Mesenchymal stem cell (in vitro differentiated cells and primary cell): ENCODE measurements around the gene BNC2.

ENCODE experiments used
- DNase-seq: peaks from one replicate; pipeline ENCODE4 v3.0.0-alpha.2; 2013
- H2AFZ ChIP-seq: one replicate; pipeline ENCODE4 v1.6.1; 2013; ENCODE audit warnings: low read depth, mild to moderate bottlenecking, control low read depth, inconsistent platforms, low read length, moderate library complexity
- H2AK5ac ChIP-seq: 2 replicates; pipeline ENCODE4 v1.6.1; 2013; ENCODE audit warnings: low read length, moderate library complexity, mild to moderate bottlenecking, inconsistent platforms; ENCODE audit not compliant: severe bottlenecking
- H2BK120ac ChIP-seq: one replicate; pipeline ENCODE4 v1.6.1; 2013; ENCODE audit warnings: low read depth, mild to moderate bottlenecking, inconsistent platforms, low read length, moderate library complexity
- H2BK12ac ChIP-seq, 2 experiments: one replicate each; pipeline ENCODE4 v1.6.1; 2013; ENCODE audit warnings: inconsistent platforms in 2 of 2, low read length in 2 of 2, mild to moderate bottlenecking in 2 of 2, moderate library complexity in 2 of 2, control low read depth in 1 of 2
- H2BK15ac ChIP-seq: one replicate; pipeline ENCODE4 v1.6.1; 2013; ENCODE audit warnings: mild to moderate bottlenecking, low read depth, inconsistent platforms; ENCODE audit not compliant: poor library complexity, severe bottlenecking
- H2BK5ac ChIP-seq: 2 replicates; pipeline ENCODE4 v1.6.1; 2013; ENCODE audit warnings: low read depth, mild to moderate bottlenecking, low read length, control low read depth, inconsistent platforms; ENCODE audit not compliant: poor library complexity, severe bottlenecking
- H3K14ac ChIP-seq, 2 experiments: one replicate each; pipeline ENCODE4 v1.6.1; 2013; ENCODE audit warnings: inconsistent platforms in 2 of 2, low read length in 2 of 2, control low read depth in 1 of 2, mild to moderate bottlenecking in 1 of 2, moderate library complexity in 1 of 2
- H3K18ac ChIP-seq, 2 experiments: one replicate each; pipeline ENCODE4 v1.6.1; 2013; ENCODE audit warnings: inconsistent platforms in 2 of 2, low read length in 2 of 2, control low read depth in 1 of 2, low read depth in 1 of 2, mild to moderate bottlenecking in 1 of 2
- H3K23ac ChIP-seq, 2 experiments: one replicate each; pipeline ENCODE4 v1.6.1; 2013; ENCODE audit warnings: inconsistent platforms in 2 of 2, low read length in 2 of 2, mild to moderate bottlenecking in 2 of 2, moderate library complexity in 2 of 2, control low read depth in 1 of 2
- H3K27ac ChIP-seq: 2 replicates; pipeline ENCODE4 v1.5.1; 2013; ENCODE audit warnings: mild to moderate bottlenecking, moderate library complexity, low read length, control low read depth, inconsistent platforms; ENCODE audit not compliant: poor library complexity, severe bottlenecking
- H3K27me3 ChIP-seq, 2 experiments: 2 replicates each; pipeline versions ENCODE4 v1.6.1 to v1.7.0; 2013; ENCODE audit warnings: low read length in 2 of 2, mild to moderate bottlenecking in 2 of 2, moderate library complexity in 2 of 2, control low read depth in 1 of 2, inconsistent platforms in 1 of 2; ENCODE audit not compliant: control insufficient read depth in 1 of 2, insufficient read depth in 1 of 2
- H3K36me3 ChIP-seq, 2 experiments: 2 replicates each; pipeline versions ENCODE4 v1.6.1 to v1.7.0; 2013; ENCODE audit warnings: low read length in 2 of 2, control low read depth in 1 of 2, inconsistent platforms in 1 of 2, low read depth in 1 of 2, mild to moderate bottlenecking in 1 of 2; ENCODE audit not compliant: insufficient read depth in 2 of 2, control insufficient read depth in 1 of 2
- H3K4ac ChIP-seq, 2 experiments: one replicate each; pipeline ENCODE4 v1.6.1; 2013; ENCODE audit warnings: inconsistent platforms in 2 of 2, low read length in 2 of 2, mild to moderate bottlenecking in 2 of 2, moderate library complexity in 2 of 2, control low read depth in 1 of 2, low read depth in 1 of 2
- H3K4me1 ChIP-seq: 2 replicates; pipeline ENCODE4 v1.6.1; 2013; ENCODE audit warnings: low read depth, low read length, control low read depth; ENCODE audit not compliant: control insufficient read depth, insufficient read depth
- H3K4me2 ChIP-seq: 2 replicates; pipeline ENCODE4 v1.6.1; 2013; ENCODE audit warnings: low read length, mild to moderate bottlenecking, inconsistent platforms; ENCODE audit not compliant: poor library complexity, severe bottlenecking
- H3K4me3 ChIP-seq, 2 experiments: 2 replicates each; pipeline versions ENCODE4 v1.5.1 to v1.7.0; 2013; ENCODE audit warnings: low read length in 2 of 2, mild to moderate bottlenecking in 2 of 2, control low read depth in 1 of 2, low read depth in 1 of 2; ENCODE audit not compliant: insufficient read depth in 1 of 2
- H3K79me1 ChIP-seq: replicated peaks from 2 replicates; pipeline ENCODE4 v1.6.1; 2013; ENCODE audit warnings: mild to moderate bottlenecking, control low read depth, low read length, inconsistent platforms; ENCODE audit not compliant: poor library complexity, severe bottlenecking
- H3K9ac ChIP-seq: 2 replicates; pipeline ENCODE4 v1.7.0; 2013; ENCODE audit warnings: mild to moderate bottlenecking, low read length, moderate library complexity
- H3K9me3 ChIP-seq: 2 replicates; pipeline ENCODE4 v1.7.0; 2013; ENCODE audit warnings: mild to moderate bottlenecking, low read length; ENCODE audit not compliant: control insufficient read depth
- H4K8ac ChIP-seq: one replicate; pipeline ENCODE4 v1.6.1; 2013; ENCODE audit warnings: inconsistent platforms, mild to moderate bottlenecking, low read length, moderate library complexity
- H4K91ac ChIP-seq: one replicate; pipeline ENCODE4 v1.6.1; 2013; ENCODE audit warnings: mild to moderate bottlenecking, low read length, inconsistent platforms
- WGBS: methylation state at CpG from one replicate; pipeline ENCODE4 v1.1.7; 2013; ENCODE audit warnings: mixed read lengths; 5-methylcytosine and 5-hydroxymethylcytosine counted together

Gene BNC2

DNA sequence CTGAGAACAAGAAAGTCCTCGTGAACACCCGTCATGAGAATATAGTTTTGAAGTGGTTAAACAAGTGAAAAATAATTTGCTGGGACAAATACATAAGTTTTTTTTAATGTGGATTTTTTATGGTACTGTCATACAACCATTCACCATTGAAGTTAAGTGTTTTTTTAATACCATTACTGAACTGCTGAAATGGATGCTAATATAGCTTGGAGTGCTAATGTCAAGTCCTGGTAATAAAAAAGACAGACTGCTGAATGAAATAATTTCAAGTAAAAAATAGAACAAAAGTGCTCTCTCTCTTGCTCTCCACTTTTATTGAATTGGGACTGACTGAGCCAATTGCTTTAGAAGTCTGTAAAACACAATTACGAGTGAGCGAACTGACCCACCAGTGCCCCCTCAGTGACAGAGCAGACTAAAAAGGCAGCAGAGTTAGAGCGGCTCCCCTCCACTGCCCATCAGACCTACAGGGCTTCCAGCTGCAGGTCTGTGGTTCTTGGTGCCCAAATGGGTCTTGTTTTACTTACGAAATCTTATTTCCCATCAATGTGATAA is 442.5 kb downstream of the BNC2 start:
- H2BK15ac ChIP-seq, result no peak overlapping the region
- no peak overlapping the region for H3K9ac ChIP-seq
- DNase-seq, result no peak
- H3K4me1 ChIP-seq, result peaks cover 3% of the 10 kb centered on the region
- H2AFZ ChIP-seq, result no peak overlapping the region
- no peak overlapping the region for H2BK5ac ChIP-seq
- no peaks in the 10 kb centered on the region for H3K27me3 ChIP-seq
- H4K91ac ChIP-seq, result no peak overlapping the region
- peaks cover 18% of the 10 kb centered on the region for H3K79me1 ChIP-seq
- no peak overlapping the region for H2AK5ac ChIP-seq
- no peak overlapping the region for H3K4ac ChIP-seq
- no peaks in the 10 kb centered on the region for H3K9me3 ChIP-seq
- no peak overlapping the region for H2BK12ac ChIP-seq
- no peak overlapping the region for H3K4me2 ChIP-seq
- H3K36me3 ChIP-seq, result peaks cover 0 to 84% of the 10 kb centered on the region in 2 experiments
- no peak overlapping the region for H3K27ac ChIP-seq
- no peak overlapping the region for H3K4me3 ChIP-seq
- WGBS, result 95% methylated on average over 5 of the region's 6 CpGs
- H4K8ac ChIP-seq, result no peak overlapping the region
- H3K23ac ChIP-seq, result no peak overlapping the region
- H3K14ac ChIP-seq, result no peak overlapping the region
- H2BK120ac ChIP-seq, result no peak overlapping the region
- no peak overlapping the region for H3K18ac ChIP-seq

DNA sequence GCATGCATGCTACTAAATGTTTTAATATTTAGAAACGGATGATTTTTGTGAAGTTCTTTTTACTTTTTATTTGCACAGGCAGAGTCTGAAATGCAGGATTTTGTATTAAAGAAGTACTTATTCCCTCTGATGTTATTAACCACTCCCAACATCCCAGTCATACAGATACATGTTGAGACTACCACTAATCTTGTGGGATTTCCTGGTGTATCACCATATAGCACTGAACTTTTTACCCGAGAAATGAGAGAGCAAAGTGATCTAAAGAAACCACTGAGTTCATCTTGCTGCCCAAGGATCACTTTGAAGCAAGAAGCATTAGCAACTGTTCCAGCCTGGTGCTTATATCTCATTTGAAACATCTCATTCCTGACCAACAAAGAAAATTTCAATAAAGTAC is 443.8 kb downstream of the BNC2 start:
- Histone ChIP-seq H4K91ac (no peak overlapping the region), H2AFZ (no peak overlapping the region), H3K23ac (no peak overlapping the region), H3K27me3 (no peaks in the 10 kb centered on the region), H2AK5ac (no peak overlapping the region), H3K4ac (no peak overlapping the region), H2BK120ac (no peak overlapping the region), H2BK15ac (no peak overlapping the region), H3K27ac (no peak overlapping the region), H3K9me3 (no peaks in the 10 kb centered on the region), H3K79me1 (peaks cover 14% of the 10 kb centered on the region), H2BK5ac (no peak overlapping the region), H3K14ac (no peak overlapping the region), H2BK12ac (no peak overlapping the region), H3K4me2 (no peak overlapping the region), H3K9ac (no peak overlapping the region), H3K18ac (no peak overlapping the region), H3K4me3 (no peak overlapping the region), H4K8ac (no peak overlapping the region), H3K4me1 (peaks cover 4% of the 10 kb centered on the region), H3K36me3 (peaks cover 0 to 86% of the 10 kb centered on the region in 2 experiments)
- 53% methylated on average over 1 of the region's 2 CpGs for WGBS
- DNase-seq, result no peak

GRCh38 chr9:16425562-16426231 is 444.8 kb downstream of the BNC2 start:
- H2BK5ac ChIP-seq, result no peak overlapping the region
- peak overlapping the region; percentile 18 for H3K27ac ChIP-seq
- H3K9me3 ChIP-seq, result no peaks in the 10 kb centered on the region
- H3K4me3 ChIP-seq, result no peak overlapping the region
- no peak overlapping the region for H2AFZ ChIP-seq
- H3K23ac ChIP-seq, result no peak overlapping the region
- H2BK120ac ChIP-seq, result no peak overlapping the region
- H3K79me1 ChIP-seq, result peaks cover 10% of the 10 kb centered on the region
- no peak overlapping the region for H3K18ac ChIP-seq
- no peak overlapping the region for H3K4ac ChIP-seq
- no peak overlapping the region for H3K14ac ChIP-seq
- no peaks in the 10 kb centered on the region for H3K27me3 ChIP-seq
- no peak overlapping the region for H4K91ac ChIP-seq
- 55% methylated on average over 4 of the region's 8 CpGs for WGBS
- no peak overlapping the region for H4K8ac ChIP-seq
- H3K36me3 ChIP-seq, result peaks cover 0 to 86% of the 10 kb centered on the region in 2 experiments
- no peak overlapping the region for H3K4me2 ChIP-seq
- no peak overlapping the region for H2AK5ac ChIP-seq
- peak overlapping the region; percentile 9 for H3K9ac ChIP-seq
- H3K4me1 ChIP-seq, result peaks cover 7% of the 10 kb centered on the region
- no peak overlapping the region for H2BK12ac ChIP-seq
- H2BK15ac ChIP-seq, result no peak overlapping the region
- peak; percentile 57 for DNase-seq

DNA sequence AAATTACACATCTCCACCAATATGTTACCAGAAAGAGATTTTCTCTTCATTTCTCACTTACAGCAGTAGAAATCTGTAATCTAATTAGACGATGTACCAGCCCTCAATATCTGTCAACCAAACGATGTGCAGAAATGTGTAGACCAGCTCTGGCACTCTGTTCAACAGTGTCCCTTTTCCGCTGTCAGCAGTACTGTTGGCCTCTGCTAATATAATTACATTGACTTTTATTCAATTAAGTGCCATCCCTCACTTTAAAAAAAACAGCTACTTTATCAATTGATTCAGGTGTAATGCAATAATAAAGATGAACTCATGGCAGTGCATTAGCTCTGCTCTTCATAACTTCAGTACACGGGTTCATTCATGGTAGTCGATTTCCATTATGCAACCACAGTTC is 448.4 kb downstream of the BNC2 start:
- peak overlapping the region; percentile 33 for H3K27ac ChIP-seq
- H3K4me3 ChIP-seq, result no peak overlapping the region
- peaks cover 8 to 69% of the 10 kb centered on the region in 2 experiments for H3K36me3 ChIP-seq
- H4K91ac ChIP-seq, result no peak overlapping the region
- H2BK5ac ChIP-seq, result no peak overlapping the region
- H2BK15ac ChIP-seq, result no peak overlapping the region
- H2AFZ ChIP-seq, result no peak overlapping the region
- H3K4me1 ChIP-seq, result peaks cover 7% of the 10 kb centered on the region
- no peak for DNase-seq
- no peak overlapping the region for H2BK12ac ChIP-seq
- WGBS, result 87% methylated on average over 4 of the region's 5 CpGs
- H2AK5ac ChIP-seq, result no peak overlapping the region
- H3K9me3 ChIP-seq, result no peaks in the 10 kb centered on the region
- H3K14ac ChIP-seq, result no peak overlapping the region
- H3K18ac ChIP-seq, result no peak overlapping the region
- no peak overlapping the region for H3K4ac ChIP-seq
- H3K79me1 ChIP-seq, result peaks cover 9% of the 10 kb centered on the region
- no peaks in the 10 kb centered on the region for H3K27me3 ChIP-seq
- no peak overlapping the region for H4K8ac ChIP-seq
- H3K4me2 ChIP-seq, result no peak overlapping the region
- no peak overlapping the region for H3K9ac ChIP-seq
- no peak overlapping the region for H2BK120ac ChIP-seq
- no peak overlapping the region for H3K23ac ChIP-seq
